Right lobe of liver (tissue), 6 donors: Measurements from ENCODE around the gene LSM12. TPM values are rescaled to one million over a fixed set of nuclear protein-coding genes. Genes with fewer than 3 reads are reported as not detected.

Experiments used
- ATAC-seq, 4 donors: fragments of 200-7000 bp; cut with Tn5 transposase; one replicate each; pipeline ENCODE4 v1.9.1; 2020; ENCODE audit warnings: mild to moderate bottlenecking in 4 of 4, moderate library complexity in 4 of 4
- DNase-seq, 3 donors: peaks; one replicate each; pipeline ENCODE4 v3.0.0-alpha.2; 2020
- H3K27ac ChIP-seq, 3 donors: fragments of 200-600 bp; one replicate each; pipeline ENCODE4 v1.8.0; 2022
- H3K27me3 ChIP-seq, 2 donors: fragments of 200-600 bp; one replicate each; pipeline ENCODE4 v1.8.0; 2022
- H3K36me3 ChIP-seq, 4 donors: fragments of 200-600 bp; sonication (generic) in 1 of 4; one replicate each; pipeline versions ENCODE4 v1.5.1 to v1.8.0; 2017 to 2022; ENCODE audit warnings: control low read depth in 1 of 4
- H3K4me1 ChIP-seq, 4 donors: fragments of 200-600 bp; sonication (generic) in 1 of 4; one replicate each; pipeline versions ENCODE4 v1.5.1 to v1.8.0; 2017 to 2022; ENCODE audit warnings: control low read depth in 1 of 4
- H3K4me3 ChIP-seq, 3 donors: fragments of 200-600 bp; one replicate each; pipeline ENCODE4 v1.8.0; 2022
- H3K9me3 ChIP-seq, 4 donors: fragments of 200-600 bp; sonication (generic) in 1 of 4; one replicate each; pipeline versions ENCODE4 v1.5.1 to v1.8.0; 2017 to 2022; ENCODE audit warnings: control low read depth in 1 of 4
- POLR2A ChIP-seq: fragments of 450-650 bp; IDR thresholded peaks from one replicate; pipeline ENCODE4 v1.6.1; 2017; ENCODE audit warnings: antibody characterized with exemption, mild to moderate bottlenecking
- WGBS: methylation state at CpG from one replicate; pipeline ENCODE4 v1.1.6; 2018; ENCODE audit warnings: low coverage, low lambda C conversion rate; ENCODE audit not compliant: insufficient coverage; ENCODE audit errors: missing lambda C conversion rate; 5-methylcytosine and 5-hydroxymethylcytosine counted together
- intact Hi-C, 2 donors: fragments of 100-400 bp; cut with DNase I; formaldehyde crosslinking; loops; one replicate each; pipeline versions ENCODE4 v1.11.2 to v1.14.1; 2022
- total RNA-seq, 6 experiments: library from RNA; depleted of rRNA in 2 of 6; stranded (reverse); fragments of >200 nt in 2 of 6; fragmentation: NEBNext Ultra II Directional in 3 of 6; extraction: Animal tissue kit (Norgen Biotek cat#: 25700) in 3 of 6; gene quantifications; one replicate each; pipeline versions ENCODE4 v1.1.0 to v1.2.4, GENCODE V29; 2016 to 2023
- TF ChIP-seq, protein P1 (sequence below), 4 donors: fragments of 200-600 bp in 3 of 4; fragments of 450-650 bp in 1 of 4; IDR thresholded peaks; one replicate each; pipeline versions ENCODE4 v1.5.1 to v1.8.0; 2016 to 2022; ENCODE audit warnings: antibody characterized with exemption in 4 of 4, mild to moderate bottlenecking in 2 of 4
- donor health status: DM: no; HTN: yes; CAD: no.
- donor health status: DM: no; HTN: no; CAD: no.
- donor health status: DM: no; HTN: no; CAD: no.
- donor health status: DM: no; HTN: yes; CAD: no.
- donor health status: DM: no; HTN: yes; CAD: no.

LSM12 gene
- total RNA-seq, 6 experiments from 2014 or later: 24.2 to 30.6 (median 29.4) TPM

DNA sequence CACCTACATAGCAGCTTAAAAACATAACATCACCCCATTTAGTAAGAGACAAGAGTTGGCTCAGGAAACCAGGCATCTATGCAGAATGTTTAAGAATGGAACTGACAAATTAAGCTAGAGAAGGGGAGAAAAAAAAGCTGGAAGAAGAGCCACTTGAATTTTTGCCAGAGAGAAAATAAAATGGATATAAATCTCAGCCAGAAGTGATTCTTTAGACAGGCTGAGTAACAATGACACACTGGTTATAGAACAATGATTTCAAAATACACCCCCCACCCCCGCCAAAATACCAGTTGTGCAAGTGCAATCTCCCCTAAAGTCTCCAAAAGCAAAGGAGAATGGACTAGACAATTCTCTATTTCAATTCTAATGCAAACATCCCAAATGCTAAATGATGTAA, 22.4 kb downstream of the LSM12 start:
- intact Hi-C loops: loop anchor here (10.0 kb wide), 1 partner anchor 99 kb away; the partner anchor contains the start of gene PPY (in 2 of the 2)

DNA sequence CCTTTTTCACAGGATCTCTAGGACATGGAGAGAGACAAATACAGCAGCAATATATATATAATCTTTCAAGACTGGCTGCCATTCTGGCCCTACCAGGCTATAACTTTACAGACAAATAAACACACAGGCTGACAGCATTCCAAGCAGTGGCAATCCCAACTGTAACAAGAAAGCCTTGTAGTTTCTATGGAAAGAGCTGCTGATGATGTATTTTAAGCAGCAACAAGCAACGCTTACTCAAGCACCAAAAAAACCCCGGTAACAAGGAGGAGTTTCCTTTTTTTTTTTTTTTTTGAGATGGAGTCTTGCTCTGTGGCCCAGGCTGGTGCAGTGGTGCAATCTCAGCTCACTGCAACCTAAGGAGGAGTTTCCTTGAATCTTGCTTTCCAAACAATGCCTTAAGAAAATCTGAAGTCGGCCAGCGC, 23.2 kb downstream of the LSM12 start:
- WGBS: 49% methylated on average over 3 of the region's 4 CpGs
- DNase-seq (no peak), ATAC-seq (no peak)
- Histone ChIP-seq H3K36me3 (peaks cover 0 to 5% (median 0%) of the 10 kb centered on the region in 4 donors), H3K4me3 (no peak overlapping the region), H3K27ac (no peak overlapping the region), H3K27me3 (no peaks in the 10 kb centered on the region), H3K9me3 (no peaks in the 10 kb centered on the region), H3K4me1 (peaks cover 0 to 8% (median 0%) of the 10 kb centered on the region in 4 donors)
- TF ChIP-seq, protein P1, sequence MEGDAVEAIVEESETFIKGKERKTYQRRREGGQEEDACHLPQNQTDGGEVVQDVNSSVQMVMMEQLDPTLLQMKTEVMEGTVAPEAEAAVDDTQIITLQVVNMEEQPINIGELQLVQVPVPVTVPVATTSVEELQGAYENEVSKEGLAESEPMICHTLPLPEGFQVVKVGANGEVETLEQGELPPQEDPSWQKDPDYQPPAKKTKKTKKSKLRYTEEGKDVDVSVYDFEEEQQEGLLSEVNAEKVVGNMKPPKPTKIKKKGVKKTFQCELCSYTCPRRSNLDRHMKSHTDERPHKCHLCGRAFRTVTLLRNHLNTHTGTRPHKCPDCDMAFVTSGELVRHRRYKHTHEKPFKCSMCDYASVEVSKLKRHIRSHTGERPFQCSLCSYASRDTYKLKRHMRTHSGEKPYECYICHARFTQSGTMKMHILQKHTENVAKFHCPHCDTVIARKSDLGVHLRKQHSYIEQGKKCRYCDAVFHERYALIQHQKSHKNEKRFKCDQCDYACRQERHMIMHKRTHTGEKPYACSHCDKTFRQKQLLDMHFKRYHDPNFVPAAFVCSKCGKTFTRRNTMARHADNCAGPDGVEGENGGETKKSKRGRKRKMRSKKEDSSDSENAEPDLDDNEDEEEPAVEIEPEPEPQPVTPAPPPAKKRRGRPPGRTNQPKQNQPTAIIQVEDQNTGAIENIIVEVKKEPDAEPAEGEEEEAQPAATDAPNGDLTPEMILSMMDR (IDR thresholded peaks at IDR 0.05): no peak
- no peak for TF ChIP-seq POLR2A
- intact Hi-C loops: loop anchor here (10.0 kb wide), 1 partner anchor 98 kb away; the partner anchor contains the start of gene PPY (in 2 of the 2)

More for the DNA sequence above, 22.4 kb downstream of the LSM12 start:
- no peaks in the 10 kb centered on the region for H3K27me3 ChIP-seq
- ATAC-seq (no peak), DNase-seq (no peak)
- WGBS: 38% methylated on average over 1 of the region's 1 CpG
- no peak for TF ChIP-seq POLR2A
- TF ChIP-seq, protein P1 (IDR thresholded peaks at IDR 0.05): no peak
- no peak overlapping the region for H3K4me3 ChIP-seq
- H3K27ac ChIP-seq: no peak overlapping the region
- peaks cover 0 to under 1% (median 0%) of the 10 kb centered on the region in 4 donors for H3K4me1 ChIP-seq
- no peaks in the 10 kb centered on the region for H3K9me3 ChIP-seq
- peaks cover 0 to 9% (median 3%) of the 10 kb centered on the region in 4 donors for H3K36me3 ChIP-seq

DNA sequence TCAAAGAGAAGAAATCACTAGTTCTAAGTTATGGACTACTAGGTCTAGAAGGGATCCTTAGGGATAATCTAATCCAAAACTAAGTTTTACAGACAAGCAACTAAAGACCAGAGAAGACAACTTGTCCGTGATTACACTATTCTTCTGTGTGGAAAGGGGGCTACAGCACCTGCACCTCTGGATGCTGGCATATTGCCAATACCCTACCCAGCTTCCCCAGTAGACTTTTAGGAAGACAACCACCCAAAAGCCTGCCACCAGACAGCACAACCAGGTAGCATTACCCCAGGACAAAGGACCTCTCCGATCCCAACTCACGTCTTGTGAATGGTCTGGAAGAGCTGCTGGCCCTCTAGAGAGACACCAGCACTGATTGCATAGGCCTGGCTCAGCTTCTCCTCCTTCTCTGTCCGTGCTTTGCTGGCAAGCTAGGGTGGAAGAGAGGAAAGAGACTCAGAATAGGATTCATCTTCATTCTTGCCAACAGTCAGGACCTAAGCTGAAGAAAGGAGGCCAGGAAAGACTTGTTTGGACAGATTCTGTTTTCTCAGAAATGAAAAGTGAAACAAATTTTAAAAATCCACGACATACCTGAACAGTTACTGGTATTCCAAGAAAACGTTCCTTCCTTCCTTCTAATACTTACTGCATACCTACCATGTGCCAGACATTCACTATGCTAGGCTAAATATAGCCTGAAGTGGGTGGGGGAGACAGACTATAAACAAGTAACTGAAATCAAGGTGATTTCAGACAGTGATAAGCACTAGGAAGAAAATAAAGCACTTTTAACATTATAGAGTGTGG, 26.4 kb downstream of the LSM12 start:
- TF ChIP-seq POLR2A: no peak
- TF ChIP-seq, protein P1 (IDR thresholded peaks at IDR 0.05): no peak
- Histone ChIP-seq H3K9me3 (no peaks in the 10 kb centered on the region), H3K4me3 (no peak overlapping the region), H3K4me1 (peaks cover 0 to 10% (median 0%) of the 10 kb centered on the region in 4 donors), H3K27me3 (no peaks in the 10 kb centered on the region), H3K36me3 (peaks cover 0 to 21% (median 11%) of the 10 kb centered on the region in 4 donors), H3K27ac (no peak overlapping the region)
- intact Hi-C loops: loop anchor here (10.0 kb wide), 1 partner anchor 95 kb away; the partner anchor contains the start of gene PPY (in 2 of the 2)
- WGBS: 56% methylated on average over 3 of the region's 6 CpGs
- DNase-seq (no peak), ATAC-seq (no peak)

DNA sequence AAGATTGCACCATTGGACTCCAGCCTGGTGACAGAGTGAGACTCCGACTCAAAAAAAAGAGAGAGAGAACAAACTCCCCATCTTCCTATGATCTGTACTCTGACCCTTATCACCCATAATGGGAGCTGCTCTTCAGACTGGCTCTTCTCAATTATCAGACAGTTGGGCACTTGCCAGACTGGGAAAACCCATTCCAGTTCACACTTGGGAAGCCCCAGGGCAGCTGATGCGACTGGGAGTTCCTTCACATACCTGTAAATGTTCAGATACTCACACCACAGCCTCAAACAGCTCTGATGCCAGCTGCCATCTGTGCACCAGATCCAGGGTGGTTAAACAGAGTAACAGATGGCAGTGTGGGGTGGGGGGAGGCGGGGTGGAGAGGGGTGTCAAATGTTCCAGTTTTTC, 27.9 kb downstream of the LSM12 start:
- WGBS: 40% methylated on average over 3 of the region's 3 CpGs
- DNase-seq (peak in 2 of 3 donors; percentile 44 to 75), ATAC-seq (peak; percentile 48 to 71 (median 63))
- intact Hi-C loops: no loop called here
- Histone ChIP-seq H3K9me3 (no peaks in the 10 kb centered on the region), H3K36me3 (peaks cover 0 to 21% (median 11%) of the 10 kb centered on the region in 4 donors), H3K27me3 (no peaks in the 10 kb centered on the region), H3K4me3 (no peak overlapping the region), H3K4me1 (peaks cover 0 to 10% (median 0%) of the 10 kb centered on the region in 4 donors), H3K27ac (no peak overlapping the region)
- no peak for TF ChIP-seq POLR2A
- TF ChIP-seq, protein P1 (IDR thresholded peaks at IDR 0.05): no peak
